Ovary (tissue), 9 donors: Measurements from ENCODE around the gene KYNU. TPM values are rescaled to one million over a fixed set of nuclear protein-coding genes. Genes with fewer than 3 reads are reported as not detected.

Experiments used
- DNase-seq, 5 donors: peaks; one replicate each; pipeline ENCODE4 v3.0.0-alpha.2; 2019 to 2020
- H3K27ac ChIP-seq, 2 donors: fragments of 200-600 bp; one replicate each; pipeline versions ENCODE4 v1.5.1 to v1.8.0; 2019 to 2022
- H3K27me3 ChIP-seq: fragments of 200-600 bp; one replicate; pipeline ENCODE4 v1.8.0; 2022
- H3K36me3 ChIP-seq: fragments of 200-600 bp; sonication (generic); one replicate; pipeline ENCODE4 v1.5.1; 2019
- H3K4me1 ChIP-seq: one replicate; pipeline ENCODE4 v1.8.1; 2013; ENCODE audit warnings: mild to moderate bottlenecking, moderate library complexity; ENCODE audit not compliant: insufficient read depth
- H3K4me3 ChIP-seq: fragments of 200-600 bp; sonication (generic); one replicate; pipeline ENCODE4 v1.5.1; 2017
- H3K9me3 ChIP-seq, 2 donors: fragments of 200-600 bp in 1 of 2; sonication (generic) in 1 of 2; one replicate each; pipeline versions ENCODE4 v1.5.1 to v1.8.1; 2013 to 2019; ENCODE audit warnings: mild to moderate bottlenecking in 1 of 2, moderate library complexity in 1 of 2
- EP300 ChIP-seq: sonication (generic); formaldehyde crosslinking; IDR thresholded peaks from one replicate; pipeline ENCODE4 v1.6.1; 2017; ENCODE audit warnings: antibody characterized with exemption
- POLR2A ChIP-seq: fragments of 450-650 bp; IDR thresholded peaks from one replicate; pipeline ENCODE4 v1.6.1; 2017; ENCODE audit warnings: antibody characterized with exemption, mild to moderate bottlenecking, moderate library complexity
- WGBS, 3 donors: extraction: QIAGEN DNeasy Blood & Tissue Kit in 1 of 3; methylation state at CpG; one replicate each; pipeline versions ENCODE4 v1.1.5 to v1.1.7; 2013 to 2017; 5-methylcytosine and 5-hydroxymethylcytosine counted together
- intact Hi-C, 4 donors: fragments of 100-400 bp; cut with DNase I; formaldehyde crosslinking; loops; one replicate each; pipeline versions ENCODE4 v1.11.0 to v1.15.1; 2022 to 2023
- polyA plus RNA-seq, 2 donors: library from polyadenylated mRNA; stranded (reverse); fragments of 200-250 nt in 1 of 2; fragments of 350-450 nt in 1 of 2; fragmentation: Illumina TruSeq in 1 of 2; extraction: RNeasy Lipid Tissue Mini Kit (QIAGEN cat#74804) in 1 of 2; gene quantifications; one replicate each; pipeline ENCODE4 v1.2.3, GENCODE V29; 2013 to 2014
- total RNA-seq, 7 donors: library from RNA; depleted of rRNA in 2 of 7; stranded (reverse); fragments of >200 nt in 2 of 7; fragmentation: NEBNext Ultra II Directional in 3 of 7; extraction: Animal tissue kit (Norgen Biotek cat#: 25700) in 3 of 7; gene quantifications; one replicate each; pipeline versions ENCODE4 v1.1.0 to v1.2.4, GENCODE V29; 2016 to 2023
- TF ChIP-seq, protein P1 (sequence below), 3 donors: fragments of 450-650 bp in 2 of 3; fragments of 200-600 bp in 1 of 3; IDR thresholded peaks; one replicate each; pipeline versions ENCODE4 v1.5.1 to v1.8.0; 2016 to 2022; ENCODE audit warnings: antibody characterized with exemption in 3 of 3, mild to moderate bottlenecking in 1 of 3
- donor health status: DM: no; HTN: no; CAD: no; lungs with moderate emphysema.
- donor health status: DM: no; HTN: no; CAD: no.
- donor health status: Bipolar disorder and iron deficiency.
- donor health status: DM: yes; HTN: yes; CAD: no.
- donor health status: DM: no; HTN: no; CAD: no.
- donor health status: DM: yes; HTN: yes; CAD: no.

The KYNU gene
- total and polyA plus RNA-seq, 9 donors = 0.40 to 3.2 (median 0.74) TPM

DNA sequence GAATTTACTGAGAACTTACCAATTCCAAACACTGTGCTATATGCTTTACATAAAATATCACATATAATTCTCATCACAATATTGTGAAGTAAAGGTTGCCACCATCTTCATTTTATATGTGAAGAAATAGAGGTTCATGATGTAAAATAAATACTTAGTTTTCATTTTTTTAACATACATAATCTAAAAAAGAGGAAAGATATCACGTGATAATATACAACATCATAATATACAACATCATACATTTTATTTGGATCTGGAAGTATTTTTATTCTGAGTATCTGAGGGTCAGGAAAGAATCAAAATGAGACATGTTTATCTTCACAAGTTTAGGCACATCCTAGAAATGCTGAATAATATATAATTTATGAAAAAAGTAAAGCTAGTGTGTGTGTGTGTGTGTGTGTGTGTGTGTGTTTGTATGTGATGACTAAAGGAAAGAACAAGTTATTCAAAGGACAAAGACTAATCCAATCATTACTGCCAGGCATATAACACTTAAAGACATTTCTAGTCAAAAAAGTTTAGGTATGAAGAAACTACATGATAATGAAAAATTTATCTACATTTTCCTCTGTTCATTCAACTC is 186.2 kb downstream of the KYNU start:
- WGBS, 3 donors = 75 to 84% (median 83%) methylated on average over 1 of the region's 1 CpG
- no peaks in the 10 kb centered on the region for H3K36me3 ChIP-seq
- no peak overlapping the region for H3K27ac ChIP-seq
- H3K27me3 ChIP-seq = no peaks in the 10 kb centered on the region
- TF ChIP-seq POLR2A (no peak), EP300 (no peak)
- TF ChIP-seq, protein P1, sequence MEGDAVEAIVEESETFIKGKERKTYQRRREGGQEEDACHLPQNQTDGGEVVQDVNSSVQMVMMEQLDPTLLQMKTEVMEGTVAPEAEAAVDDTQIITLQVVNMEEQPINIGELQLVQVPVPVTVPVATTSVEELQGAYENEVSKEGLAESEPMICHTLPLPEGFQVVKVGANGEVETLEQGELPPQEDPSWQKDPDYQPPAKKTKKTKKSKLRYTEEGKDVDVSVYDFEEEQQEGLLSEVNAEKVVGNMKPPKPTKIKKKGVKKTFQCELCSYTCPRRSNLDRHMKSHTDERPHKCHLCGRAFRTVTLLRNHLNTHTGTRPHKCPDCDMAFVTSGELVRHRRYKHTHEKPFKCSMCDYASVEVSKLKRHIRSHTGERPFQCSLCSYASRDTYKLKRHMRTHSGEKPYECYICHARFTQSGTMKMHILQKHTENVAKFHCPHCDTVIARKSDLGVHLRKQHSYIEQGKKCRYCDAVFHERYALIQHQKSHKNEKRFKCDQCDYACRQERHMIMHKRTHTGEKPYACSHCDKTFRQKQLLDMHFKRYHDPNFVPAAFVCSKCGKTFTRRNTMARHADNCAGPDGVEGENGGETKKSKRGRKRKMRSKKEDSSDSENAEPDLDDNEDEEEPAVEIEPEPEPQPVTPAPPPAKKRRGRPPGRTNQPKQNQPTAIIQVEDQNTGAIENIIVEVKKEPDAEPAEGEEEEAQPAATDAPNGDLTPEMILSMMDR (IDR thresholded peaks at IDR 0.05) = no peak
- intact Hi-C loops = no loop called here
- H3K9me3 ChIP-seq = no peaks in the 10 kb centered on the region
- DNase-seq = no peak
- no peak overlapping the region for H3K4me3 ChIP-seq
- no peaks in the 10 kb centered on the region for H3K4me1 ChIP-seq

DNA sequence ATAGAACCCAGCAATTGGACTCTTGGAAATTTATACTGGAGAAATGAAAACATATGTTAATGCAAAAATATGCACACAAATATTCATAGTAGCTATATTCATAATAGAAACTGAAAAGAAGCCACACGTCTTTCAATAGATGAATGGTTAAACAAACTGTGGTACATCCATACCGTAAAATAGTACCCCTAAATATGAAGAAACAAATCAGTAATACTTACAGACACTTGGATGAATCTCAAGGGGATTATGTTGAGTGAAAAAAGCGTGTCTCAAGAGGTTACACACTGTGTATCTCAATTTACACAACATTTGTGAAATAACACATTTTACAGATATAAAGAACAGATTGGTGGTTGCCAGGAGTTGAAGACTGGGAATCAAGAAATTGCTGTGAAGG is 190.6 kb downstream of the KYNU start:
- Histone ChIP-seq H3K9me3 (no peaks in the 10 kb centered on the region), H3K27me3 (no peaks in the 10 kb centered on the region), H3K27ac (no peak overlapping the region), H3K36me3 (no peaks in the 10 kb centered on the region), H3K4me3 (no peak overlapping the region), H3K4me1 (no peaks in the 10 kb centered on the region)
- 81 to 88% (median 88%) methylated on average over 3 of the region's 3 CpGs for WGBS, 3 donors
- intact Hi-C loops = no loop called here
- no peak for TF ChIP-seq POLR2A
- TF ChIP-seq, protein P1 (IDR thresholded peaks at IDR 0.05) = no peak
- TF ChIP-seq EP300 = no peak
- DNase-seq = no peak

DNA sequence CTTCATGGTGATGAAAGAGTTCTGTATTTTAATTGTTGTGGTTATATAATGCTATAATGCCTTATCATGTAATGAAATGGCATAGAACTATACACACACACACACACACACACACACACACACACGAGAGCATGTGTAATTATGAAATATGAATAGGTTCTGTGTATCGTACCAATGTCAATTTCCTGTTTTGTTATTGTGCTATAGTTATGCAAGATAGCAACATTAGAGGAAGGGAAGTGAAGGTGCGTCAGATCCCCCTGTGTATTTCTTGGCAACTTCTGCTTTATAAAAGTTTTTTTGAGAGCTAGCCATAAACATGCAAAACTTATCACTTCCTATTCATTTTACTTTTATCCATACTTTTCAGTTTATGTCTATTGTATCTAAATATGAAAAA is 191.0 kb downstream of the KYNU start:
- no peak for DNase-seq
- Histone ChIP-seq H3K4me1 (no peaks in the 10 kb centered on the region), H3K27me3 (no peaks in the 10 kb centered on the region), H3K9me3 (no peaks in the 10 kb centered on the region), H3K4me3 (no peak overlapping the region), H3K36me3 (no peaks in the 10 kb centered on the region), H3K27ac (no peak overlapping the region)
- intact Hi-C loops = no loop called here
- TF ChIP-seq, protein P1 (IDR thresholded peaks at IDR 0.05) = no peak
- TF ChIP-seq POLR2A (no peak), EP300 (no peak)
- WGBS, 3 donors = 80 to 81% (median 80%) methylated on average over 3 of the region's 3 CpGs

DNA sequence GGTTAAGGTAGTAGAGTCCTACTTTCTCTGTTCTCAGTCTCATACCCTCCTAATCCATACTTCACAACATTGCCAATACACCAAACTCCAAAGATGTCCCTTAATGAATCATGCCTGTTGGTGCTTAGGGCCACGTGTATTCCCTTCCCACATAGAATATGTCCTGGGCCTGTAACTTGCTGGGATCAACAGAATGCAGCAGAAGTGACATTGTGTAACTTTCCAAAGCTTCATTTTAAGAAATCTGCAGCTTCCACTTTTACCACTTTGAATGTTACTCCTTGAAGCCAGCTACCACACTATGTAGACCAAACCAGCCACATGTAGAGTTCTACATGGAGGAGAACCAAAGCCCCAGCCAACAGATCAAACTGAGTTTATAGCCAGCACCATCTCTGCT is 193.2 kb downstream of the KYNU start:
- no peaks in the 10 kb centered on the region for H3K4me1 ChIP-seq
- TF ChIP-seq EP300 (no peak), POLR2A (no peak)
- TF ChIP-seq, protein P1 (IDR thresholded peaks at IDR 0.05) = no peak
- no peaks in the 10 kb centered on the region for H3K9me3 ChIP-seq
- 89 to 91% (median 90%) methylated on average over 1 of the region's 1 CpG for WGBS, 3 donors
- no peak overlapping the region for H3K4me3 ChIP-seq
- no peaks in the 10 kb centered on the region for H3K36me3 ChIP-seq
- no peak overlapping the region for H3K27ac ChIP-seq
- DNase-seq = no peak
- intact Hi-C loops = no loop called here
- H3K27me3 ChIP-seq = no peaks in the 10 kb centered on the region
